Gastroesophageal sphincter (tissue), 3 donors: ENCODE data around the gene HIVEP3.

Source experiments
- EP300 ChIP-seq: sonication (generic); formaldehyde crosslinking; IDR thresholded peaks from one replicate; pipeline ENCODE4 v1.6.1; 2017; ENCODE audit warnings: antibody characterized with exemption, mild to moderate bottlenecking
- POLR2A ChIP-seq, 2 donors: fragments of 450-650 bp; IDR thresholded peaks; one replicate each; pipeline ENCODE4 v1.6.1; 2017; ENCODE audit warnings: antibody characterized with exemption in 2 of 2, mild to moderate bottlenecking in 2 of 2, moderate library complexity in 1 of 2
- POLR2AphosphoS5 ChIP-seq: sonication (generic); formaldehyde crosslinking; IDR thresholded peaks from one replicate; pipeline ENCODE4 v1.6.1; 2017; ENCODE audit warnings: antibody characterized with exemption
- TF ChIP-seq, protein P1 (sequence below), 4 experiments: fragments of 200-600 bp in 2 of 4; fragments of 450-650 bp in 2 of 4; sonication (generic) in 1 of 4; IDR thresholded peaks; one replicate each; pipeline ENCODE4 v1.5.1; 2017 to 2019; ENCODE audit warnings: antibody characterized with exemption in 4 of 4, mild to moderate bottlenecking in 2 of 4, moderate library complexity in 2 of 4

DNA sequence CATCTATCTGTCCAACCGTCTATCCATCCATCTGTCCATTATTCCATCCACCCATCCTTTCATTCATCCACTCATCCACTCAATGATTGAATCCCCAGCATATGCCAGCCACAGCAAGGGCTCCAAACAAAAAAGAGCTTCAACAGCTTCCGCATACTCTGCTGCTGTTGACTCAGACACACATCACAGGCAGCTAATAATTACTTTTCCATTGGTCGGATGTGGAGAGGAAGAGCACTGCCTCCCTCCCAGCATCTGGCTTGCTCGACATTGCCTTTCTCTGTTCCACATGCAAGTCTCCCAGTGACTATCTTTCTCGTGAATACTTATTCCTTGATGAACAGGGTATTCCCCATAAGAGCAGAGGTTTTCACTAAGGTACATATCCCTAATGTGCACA is 176.5 kb downstream of the HIVEP3 start:
- TF ChIP-seq POLR2AphosphoS5 (no peak), POLR2A (IDR thresholded peaks at IDR 0.05) (no peak), EP300 (no peak)
- TF ChIP-seq, protein P1, sequence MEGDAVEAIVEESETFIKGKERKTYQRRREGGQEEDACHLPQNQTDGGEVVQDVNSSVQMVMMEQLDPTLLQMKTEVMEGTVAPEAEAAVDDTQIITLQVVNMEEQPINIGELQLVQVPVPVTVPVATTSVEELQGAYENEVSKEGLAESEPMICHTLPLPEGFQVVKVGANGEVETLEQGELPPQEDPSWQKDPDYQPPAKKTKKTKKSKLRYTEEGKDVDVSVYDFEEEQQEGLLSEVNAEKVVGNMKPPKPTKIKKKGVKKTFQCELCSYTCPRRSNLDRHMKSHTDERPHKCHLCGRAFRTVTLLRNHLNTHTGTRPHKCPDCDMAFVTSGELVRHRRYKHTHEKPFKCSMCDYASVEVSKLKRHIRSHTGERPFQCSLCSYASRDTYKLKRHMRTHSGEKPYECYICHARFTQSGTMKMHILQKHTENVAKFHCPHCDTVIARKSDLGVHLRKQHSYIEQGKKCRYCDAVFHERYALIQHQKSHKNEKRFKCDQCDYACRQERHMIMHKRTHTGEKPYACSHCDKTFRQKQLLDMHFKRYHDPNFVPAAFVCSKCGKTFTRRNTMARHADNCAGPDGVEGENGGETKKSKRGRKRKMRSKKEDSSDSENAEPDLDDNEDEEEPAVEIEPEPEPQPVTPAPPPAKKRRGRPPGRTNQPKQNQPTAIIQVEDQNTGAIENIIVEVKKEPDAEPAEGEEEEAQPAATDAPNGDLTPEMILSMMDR (IDR thresholded peaks at IDR 0.05) = no peak
